ENCODE results near the gene ST6GALNAC2. TPM values are rescaled to one million over a fixed set of nuclear protein-coding genes. Genes with fewer than 3 reads are reported as not detected.
"Not testable (repeated sequence)": the region's sequence is repeated elsewhere in the genome, so short reads cannot be mapped to it uniquely, and the experiment has no call there.

ST6GALNAC2 gene
- total and polyA plus RNA-seq, 12 donors = 1.5 to 8.4 (median 5.7) TPM

DNA sequence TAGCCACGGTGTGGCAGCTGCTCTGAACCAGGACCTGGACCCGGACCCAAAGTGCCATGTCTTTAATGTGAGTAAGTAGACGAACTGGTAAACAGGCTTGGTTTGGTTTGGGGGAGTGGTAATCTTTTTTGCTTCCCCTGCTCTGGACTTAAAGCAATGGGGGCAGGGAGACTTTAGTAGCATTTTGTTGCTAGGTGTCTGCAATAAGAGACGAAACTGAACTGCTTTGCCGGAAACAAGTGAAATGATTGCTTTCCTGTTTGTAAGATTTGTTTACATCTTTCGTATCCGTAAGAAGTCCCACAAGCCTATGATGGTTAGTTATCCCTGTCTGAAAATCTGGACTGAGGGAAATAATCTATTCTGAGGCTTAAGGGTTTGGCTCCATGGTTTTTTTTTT is 24.3 kb downstream of the ST6GALNAC2 start:
- H3K27ac ChIP-seq = peak overlapping the region in 7 of 10 donors; percentile 38 to 94 (median 63)
- no peaks in the 10 kb centered on the region for H3K9me3 ChIP-seq
- no peak overlapping the region for H3K4me3 ChIP-seq
- peaks cover 0 to 68% (median 53%) of the 10 kb centered on the region in 9 donors for H3K4me1 ChIP-seq
- intact Hi-C loops (cut with DNase I) = loop anchor here in 1 of 10 donors (10.0 kb wide), 1 partner anchor 63 kb away; no protein-coding TSS in a partner anchor
- H3K36me3 ChIP-seq = peaks cover 0 to 65% (median 6%) of the 10 kb centered on the region in 9 donors
- ATAC-seq = no peak
- no peaks in the 10 kb centered on the region for H3K27me3 ChIP-seq
- no peak for DNase-seq
- 57 to 61% methylated on average over 7 of the region's 7 CpGs for WGBS, 2 donors
- TF ChIP-seq, protein P1, sequence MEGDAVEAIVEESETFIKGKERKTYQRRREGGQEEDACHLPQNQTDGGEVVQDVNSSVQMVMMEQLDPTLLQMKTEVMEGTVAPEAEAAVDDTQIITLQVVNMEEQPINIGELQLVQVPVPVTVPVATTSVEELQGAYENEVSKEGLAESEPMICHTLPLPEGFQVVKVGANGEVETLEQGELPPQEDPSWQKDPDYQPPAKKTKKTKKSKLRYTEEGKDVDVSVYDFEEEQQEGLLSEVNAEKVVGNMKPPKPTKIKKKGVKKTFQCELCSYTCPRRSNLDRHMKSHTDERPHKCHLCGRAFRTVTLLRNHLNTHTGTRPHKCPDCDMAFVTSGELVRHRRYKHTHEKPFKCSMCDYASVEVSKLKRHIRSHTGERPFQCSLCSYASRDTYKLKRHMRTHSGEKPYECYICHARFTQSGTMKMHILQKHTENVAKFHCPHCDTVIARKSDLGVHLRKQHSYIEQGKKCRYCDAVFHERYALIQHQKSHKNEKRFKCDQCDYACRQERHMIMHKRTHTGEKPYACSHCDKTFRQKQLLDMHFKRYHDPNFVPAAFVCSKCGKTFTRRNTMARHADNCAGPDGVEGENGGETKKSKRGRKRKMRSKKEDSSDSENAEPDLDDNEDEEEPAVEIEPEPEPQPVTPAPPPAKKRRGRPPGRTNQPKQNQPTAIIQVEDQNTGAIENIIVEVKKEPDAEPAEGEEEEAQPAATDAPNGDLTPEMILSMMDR (IDR thresholded peaks at IDR 0.05) = no peak

DNA sequence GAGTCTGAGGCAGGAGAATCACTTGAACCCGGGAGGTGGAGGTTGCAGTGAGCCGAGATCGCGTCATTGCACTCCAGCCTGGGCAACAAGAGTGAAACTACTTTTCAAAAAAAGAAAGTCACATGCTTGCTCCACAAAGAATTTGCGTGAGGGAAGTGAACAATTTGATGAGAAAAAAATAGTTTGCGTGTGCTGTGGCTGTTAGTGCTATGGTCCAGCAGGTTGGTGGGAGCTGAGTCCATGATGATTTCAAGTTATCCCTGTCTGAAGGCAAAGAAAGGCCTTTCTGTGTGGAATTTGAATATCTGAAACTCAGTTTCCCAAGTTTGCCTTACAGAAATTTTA is 24.8 kb downstream of the ST6GALNAC2 start:
- peaks cover 0 to 66% (median 55%) of the 10 kb centered on the region in 9 donors for H3K4me1 ChIP-seq
- DNase-seq (no peak), ATAC-seq (no peak)
- peak overlapping the region in 6 of 10 donors; percentile 9 to 94 (median 77) for H3K27ac ChIP-seq
- H3K36me3 ChIP-seq = peaks cover 0 to 60% (median 6%) of the 10 kb centered on the region in 9 donors
- 73 to 87% methylated on average over 6 of the region's 6 CpGs for WGBS, 2 donors
- H3K4me3 ChIP-seq = peak overlapping the region in 1 of 10 donors; percentile 10
- TF ChIP-seq, protein P1 (IDR thresholded peaks at IDR 0.05) = no peak
- no peaks in the 10 kb centered on the region for H3K9me3 ChIP-seq
- no peaks in the 10 kb centered on the region for H3K27me3 ChIP-seq
- intact Hi-C loops (cut with DNase I) = loop anchor here in 1 of 10 donors (10.0 kb wide), 1 partner anchor 64 kb away; no protein-coding TSS in a partner anchor

DNA sequence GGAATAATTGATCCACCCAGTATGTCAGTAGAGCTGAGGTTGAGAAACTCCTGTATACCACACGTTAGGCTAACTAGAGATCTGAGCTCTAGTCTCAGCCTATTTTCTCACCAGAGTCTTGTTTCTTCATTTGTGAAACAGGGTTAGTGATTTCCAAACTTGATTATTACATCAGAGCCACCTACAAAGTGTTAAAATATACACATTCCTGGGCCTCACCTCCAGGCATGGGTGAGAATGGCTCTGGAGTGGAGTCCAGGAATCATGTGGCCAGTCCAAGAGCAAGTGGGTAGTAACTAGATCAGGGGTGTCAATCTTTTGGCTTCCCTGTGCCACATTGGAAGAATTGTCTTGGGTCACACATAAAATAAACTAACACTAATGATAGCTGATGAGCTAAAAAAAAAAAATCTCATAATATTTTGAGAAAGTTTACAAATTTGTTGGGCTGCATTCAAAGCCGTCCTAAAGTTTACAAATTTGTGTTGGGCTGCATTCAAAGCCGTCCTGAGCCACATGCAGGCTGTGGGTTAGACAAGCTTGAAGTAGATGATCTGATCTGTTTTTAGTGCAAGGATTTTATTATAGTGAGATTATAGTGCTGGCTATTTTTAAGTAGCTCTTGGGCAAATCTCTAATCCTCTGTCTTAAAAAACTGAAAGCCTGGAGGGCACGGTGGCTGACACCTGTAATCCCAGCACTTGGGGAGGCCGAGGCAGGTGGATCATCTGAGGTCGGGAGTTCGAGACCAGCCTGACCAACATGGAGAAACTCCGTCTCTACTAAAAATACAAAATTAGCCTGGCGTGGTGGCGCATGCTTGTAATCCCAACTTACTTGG is 25.4 kb downstream of the ST6GALNAC2 start:
- Histone ChIP-seq H3K9me3 (no peaks in the 10 kb centered on the region), H3K27me3 (no peaks in the 10 kb centered on the region), H3K4me1 (peaks cover 0 to 66% (median 55%) of the 10 kb centered on the region in 9 donors), H3K27ac (peak overlapping the region in 8 of 10 donors; percentile 44 to 94 (median 84)), H3K4me3 (peak overlapping the region in 1 of 10 donors; percentile 10), H3K36me3 (peaks cover 0 to 54% (median under 1%) of the 10 kb centered on the region in 9 donors)
- DNase-seq = no peak
- intact Hi-C loops (cut with DNase I) = loop anchor here in 1 of 10 donors (10.0 kb wide), 1 partner anchor 65 kb away; no protein-coding TSS in a partner anchor
- no peak for ATAC-seq
- WGBS, 2 donors = 89 to 90% methylated on average over 10 of the region's 10 CpGs
- TF ChIP-seq, protein P1 (IDR thresholded peaks at IDR 0.05) = no peak

DNA sequence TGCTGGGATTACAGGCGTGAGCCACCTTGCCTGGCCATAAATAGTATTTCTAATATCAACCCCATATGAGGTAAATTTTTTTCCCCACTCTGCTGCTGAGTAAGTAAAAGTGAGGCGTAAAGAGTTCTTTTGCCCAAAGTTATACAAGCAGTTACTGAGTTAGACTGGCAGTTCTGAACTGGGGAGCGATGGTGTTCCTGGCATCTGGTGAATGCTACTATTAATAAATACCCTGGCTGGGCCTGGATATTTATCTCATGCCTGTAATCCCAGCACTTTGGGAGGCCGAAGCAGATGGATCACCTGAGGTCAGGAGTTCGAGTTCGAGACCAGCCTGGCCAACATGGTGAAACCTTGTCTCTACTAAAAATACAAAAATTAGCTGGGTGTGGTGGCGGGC is 26.2 kb downstream of the ST6GALNAC2 start:
- peak overlapping the region in 8 of 10 donors; percentile 44 to 94 (median 84) for H3K27ac ChIP-seq
- H3K36me3 ChIP-seq = peaks cover 0 to 46% (median 0%) of the 10 kb centered on the region in 9 donors
- not testable (repeated sequence) for DNase-seq, H3K9me3 ChIP-seq, H3K27me3 ChIP-seq
- intact Hi-C loops (cut with DNase I) = loop anchor here in 9 of 10 donors (2.0 to 10.0 kb wide), 7 partner anchors 63 to 155 kb away; partner anchors contain the start of gene MXRA7 (in 5 of the 9)
- peak overlapping the region in 3 of 10 donors; percentile 76 to 88 (median 84) for H3K4me3 ChIP-seq
- 64 to 72% methylated on average over 7 of the region's 7 CpGs for whole genome bisulfite sequencing, 2 donors
- peak in 4 of 8 donors; percentile 22 to 53 (median 42) for ATAC-seq
- H3K4me1 ChIP-seq = peaks cover 0 to 67% (median 55%) of the 10 kb centered on the region in 9 donors
